ENCODE results near the gene CFAP410. TPM values are rescaled to one million over a fixed set of nuclear protein-coding genes. Genes with fewer than 3 reads are reported as not detected.

CFAP410 gene
- total and polyA plus RNA-seq, 2 of the 4 experiments (the other 2 are of a cell fraction) = 3.8 to 10.3 TPM

DNA sequence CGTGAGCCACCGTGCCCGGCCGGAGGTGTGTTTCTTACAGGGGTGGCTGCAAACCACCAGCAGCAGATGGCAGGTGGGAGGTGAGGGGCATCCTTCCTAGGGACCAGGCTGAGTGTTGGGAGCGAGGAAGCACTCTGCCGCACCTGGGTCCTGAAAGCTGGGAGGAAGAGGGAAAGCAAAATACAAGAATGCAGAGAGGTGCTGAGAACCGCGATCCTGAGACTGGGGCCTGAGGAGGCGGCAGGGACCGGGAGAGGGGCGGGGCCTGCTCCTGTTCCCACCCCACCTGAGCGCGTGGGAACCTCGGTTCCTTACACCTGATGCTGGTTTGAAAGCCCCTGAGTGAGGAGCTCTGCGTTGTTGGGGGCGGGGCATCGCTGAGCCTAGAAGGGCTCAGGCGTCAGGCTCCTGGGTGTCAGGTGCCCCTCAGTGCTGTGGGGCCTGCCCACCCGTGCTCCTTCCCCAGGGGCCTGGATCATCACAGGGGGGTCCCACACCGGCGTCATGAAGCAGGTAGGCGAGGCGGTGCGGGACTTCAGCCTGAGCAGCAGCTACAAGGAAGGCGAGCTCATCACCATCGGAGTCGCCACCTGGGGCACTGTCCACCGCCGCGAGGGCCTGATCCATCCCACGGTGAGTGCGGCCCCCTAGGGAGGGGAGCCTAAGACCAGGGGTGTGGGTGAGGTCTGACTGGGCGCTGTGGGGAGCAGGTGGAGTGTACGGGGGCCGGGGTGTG, 29.7 kb upstream of the CFAP410 start:
- no peak overlapping the region for H3K23ac ChIP-seq (ENCODE audit: low read depth, low read length)
- H3K18ac ChIP-seq (ENCODE audit: low read depth, low read length) = no peak overlapping the region
- no peaks in the 10 kb centered on the region for H3K36me3 ChIP-seq (ENCODE audit: control insufficient read depth, insufficient read depth, low read length)
- H3K9ac ChIP-seq (ENCODE audit: low read depth, low read length) = no peak overlapping the region
- H4K5ac ChIP-seq (ENCODE audit: low read depth, low read length) = no peak overlapping the region
- intact Hi-C loops (cut with micrococcal nuclease) = no loop called here
- ChIA-PET CTCF (no interaction called here), POLR2A (ENCODE audit: unreplicated experiment) (no interaction called here)
- no peak overlapping the region for H2AK9ac ChIP-seq (replicated peaks; ENCODE audit: low read depth, low read length, poor library complexity)
- no peak overlapping the region for H2BK20ac ChIP-seq (ENCODE audit: low read depth, low read length)
- ATAC-seq (ENCODE audit: low read depth) = no peak
- no peak overlapping the region for H3K56ac ChIP-seq (ENCODE audit: extremely low read depth, insufficient read depth, low read length)
- BruUV-seq (replicated peaks) = no TSS peak
- H3K14ac ChIP-seq (replicated peaks; ENCODE audit: low read depth, low read length) = no peak overlapping the region
- dilution Hi-C loops (cut with HindIII; ENCODE audit: low sequenced_read_pairs, unreplicated experiment) = no loop called here
- 20% methylated on average over 18 of the region's 35 CpGs; no CpG with 5 or more reads in 1 of the 2 experiments for WGBS, 2 experiments (ENCODE audit: extremely low coverage in 2 of 2, insufficient read length in 1 of 2)
- H3K4me1 ChIP-seq (ENCODE audit: control insufficient read depth, insufficient read depth, low read length) = no peaks in the 10 kb centered on the region
- H3K27me3 ChIP-seq (ENCODE audit: control insufficient read depth, insufficient read depth, low read length) = peaks cover 3% of the 10 kb centered on the region; the same call in 1 of the 2 replicates
- no peak overlapping the region for H4K91ac ChIP-seq (ENCODE audit: insufficient read depth, low read depth, low read length)
- DNase-seq = no peak
- TF ChIP-seq BHLHE40 (IDR thresholded peaks at IDR 0.05; ENCODE audit: low read depth, low read length) = no peak
- TF ChIP-seq FOS (IDR thresholded peaks at IDR 0.05; ENCODE audit: low read depth, low read length) = no peak
- TF ChIP-seq RAD21 (IDR thresholded peaks at IDR 0.05; ENCODE audit: low read length) = no peak
- no peak for TF ChIP-seq CEBPB (IDR thresholded peaks at IDR 0.05; ENCODE audit: low read depth, low read length)
- TF ChIP-seq RCOR1 (IDR thresholded peaks at IDR 0.05; ENCODE audit: insufficient replicate concordance, low read length) = no peak
- no peak for TF ChIP-seq MAFK (IDR thresholded peaks at IDR 0.05; ENCODE audit: low read depth, low read length)
- TF ChIP-seq NFE2L2 (IDR thresholded peaks at IDR 0.05; ENCODE audit: low read depth, low read length) = no peak
- TF ChIP-seq RFX5 (IDR thresholded peaks at IDR 0.05; ENCODE audit: low read depth, low read length) = no peak
- no peak for TF ChIP-seq MAZ (IDR thresholded peaks at IDR 0.05; ENCODE audit: borderline replicate concordance, low read depth, low read length)
- no peak for TF ChIP-seq MXI1 (IDR thresholded peaks at IDR 0.05; ENCODE audit: borderline replicate concordance, low read depth, low read length)
- TF ChIP-seq POLR2A (IDR thresholded peaks at IDR 0.05; ENCODE audit: low read depth, low read length) = no peak
- no peak for TF ChIP-seq SMC3 (IDR thresholded peaks at IDR 0.05; ENCODE audit: low read depth, low read length)
- TF ChIP-seq, protein P1, sequence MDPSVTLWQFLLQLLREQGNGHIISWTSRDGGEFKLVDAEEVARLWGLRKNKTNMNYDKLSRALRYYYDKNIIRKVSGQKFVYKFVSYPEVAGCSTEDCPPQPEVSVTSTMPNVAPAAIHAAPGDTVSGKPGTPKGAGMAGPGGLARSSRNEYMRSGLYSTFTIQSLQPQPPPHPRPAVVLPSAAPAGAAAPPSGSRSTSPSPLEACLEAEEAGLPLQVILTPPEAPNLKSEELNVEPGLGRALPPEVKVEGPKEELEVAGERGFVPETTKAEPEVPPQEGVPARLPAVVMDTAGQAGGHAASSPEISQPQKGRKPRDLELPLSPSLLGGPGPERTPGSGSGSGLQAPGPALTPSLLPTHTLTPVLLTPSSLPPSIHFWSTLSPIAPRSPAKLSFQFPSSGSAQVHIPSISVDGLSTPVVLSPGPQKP (IDR thresholded peaks at IDR 0.05; ENCODE audit: borderline replicate concordance, low read depth, low read length) = no peak
- no peak for TF ChIP-seq CHD1 (IDR thresholded peaks at IDR 0.05; ENCODE audit: low read depth, low read length)
- TF ChIP-seq, protein P2, sequence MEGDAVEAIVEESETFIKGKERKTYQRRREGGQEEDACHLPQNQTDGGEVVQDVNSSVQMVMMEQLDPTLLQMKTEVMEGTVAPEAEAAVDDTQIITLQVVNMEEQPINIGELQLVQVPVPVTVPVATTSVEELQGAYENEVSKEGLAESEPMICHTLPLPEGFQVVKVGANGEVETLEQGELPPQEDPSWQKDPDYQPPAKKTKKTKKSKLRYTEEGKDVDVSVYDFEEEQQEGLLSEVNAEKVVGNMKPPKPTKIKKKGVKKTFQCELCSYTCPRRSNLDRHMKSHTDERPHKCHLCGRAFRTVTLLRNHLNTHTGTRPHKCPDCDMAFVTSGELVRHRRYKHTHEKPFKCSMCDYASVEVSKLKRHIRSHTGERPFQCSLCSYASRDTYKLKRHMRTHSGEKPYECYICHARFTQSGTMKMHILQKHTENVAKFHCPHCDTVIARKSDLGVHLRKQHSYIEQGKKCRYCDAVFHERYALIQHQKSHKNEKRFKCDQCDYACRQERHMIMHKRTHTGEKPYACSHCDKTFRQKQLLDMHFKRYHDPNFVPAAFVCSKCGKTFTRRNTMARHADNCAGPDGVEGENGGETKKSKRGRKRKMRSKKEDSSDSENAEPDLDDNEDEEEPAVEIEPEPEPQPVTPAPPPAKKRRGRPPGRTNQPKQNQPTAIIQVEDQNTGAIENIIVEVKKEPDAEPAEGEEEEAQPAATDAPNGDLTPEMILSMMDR (conservative IDR thresholded peaks at IDR 0.05; ENCODE audit: low read depth, low read length) = no peak
- TF ChIP-seq, protein P3, sequence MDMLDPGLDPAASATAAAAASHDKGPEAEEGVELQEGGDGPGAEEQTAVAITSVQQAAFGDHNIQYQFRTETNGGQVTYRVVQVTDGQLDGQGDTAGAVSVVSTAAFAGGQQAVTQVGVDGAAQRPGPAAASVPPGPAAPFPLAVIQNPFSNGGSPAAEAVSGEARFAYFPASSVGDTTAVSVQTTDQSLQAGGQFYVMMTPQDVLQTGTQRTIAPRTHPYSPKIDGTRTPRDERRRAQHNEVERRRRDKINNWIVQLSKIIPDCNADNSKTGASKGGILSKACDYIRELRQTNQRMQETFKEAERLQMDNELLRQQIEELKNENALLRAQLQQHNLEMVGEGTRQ (IDR thresholded peaks at IDR 0.05; ENCODE audit: low read depth, low read length) = no peak
- H2BK120ac ChIP-seq (ENCODE audit: low read depth, low read length) = no peak overlapping the region
- H2AFZ ChIP-seq (replicated peaks; ENCODE audit: low read length, poor library complexity) = no peak overlapping the region
- no peaks in the 10 kb centered on the region for H3K79me1 ChIP-seq (ENCODE audit: low read depth in 1 of 2, low read length in 2 of 2)
- H2AK5ac ChIP-seq (ENCODE audit: low read depth, low read length) = no peak overlapping the region
- H2BK15ac ChIP-seq (ENCODE audit: low read depth, low read length) = no peak overlapping the region
- H3K9me1 ChIP-seq (ENCODE audit: insufficient read depth, low read length) = no peaks in the 10 kb centered on the region
- H2BK5ac ChIP-seq (ENCODE audit: low read depth, low read length, poor library complexity, severe bottlenecking) = no peak overlapping the region
- H3K9me3 ChIP-seq (ENCODE audit: control insufficient read depth, insufficient read depth, low read length) = peaks cover 7% of the 10 kb centered on the region
- no peak overlapping the region for H4K8ac ChIP-seq (ENCODE audit: low read depth in 2 of 2, low read length in 2 of 2)
- no peak overlapping the region for H3K4ac ChIP-seq (ENCODE audit: low read depth, low read length)
- in situ Hi-C loops (cut with MboI; ENCODE audit: low sequenced_read_pairs) = no loop called here
- H3K4me2 ChIP-seq (ENCODE audit: low read depth, low read length) = no peak overlapping the region
- H3K4me3 ChIP-seq (ENCODE audit: insufficient read depth, low read depth, low read length) = no peak overlapping the region
- no peak overlapping the region for H3K27ac ChIP-seq (ENCODE audit: insufficient read depth, low read length)
- H4K20me1 ChIP-seq (ENCODE audit: insufficient read depth, low read length) = no peaks in the 10 kb centered on the region
